Activated naive CD8-positive, alpha-beta T cell treated with anti-CD3 and anti-CD28 coated beads, Interleukin-2, amount 50 U/mL, for 24 hours (primary cell): Measurements from ENCODE around the gene FLACC1.
A peak's percentile ranks its signal among the peaks of the same experiment; 100 is the strongest.

Experiments
- ATAC-seq: fragments of 150-1000 bp; cut with Tn5 transposase; one replicate; pipeline ENCODE4 v1.10.0; 2021
- DNase-seq: peaks from one replicate; pipeline ENCODE4 v3.0.0; 2021
- H3K27ac Mint-ChIP-seq: one replicate; pipeline ENCODE4 v1.8.0; 2021; ENCODE audit warnings: mild to moderate bottlenecking, mixed read lengths
- H3K27me3 Mint-ChIP-seq: one replicate; pipeline ENCODE4 v1.8.0; 2021; ENCODE audit warnings: mixed read lengths
- H3K36me3 Mint-ChIP-seq: one replicate; pipeline ENCODE4 v1.8.0; 2021; ENCODE audit warnings: low read depth, mixed read lengths
- H3K4me1 Mint-ChIP-seq: one replicate; pipeline ENCODE4 v1.8.0; 2021; ENCODE audit warnings: mixed read lengths
- H3K4me3 Mint-ChIP-seq: one replicate; pipeline ENCODE4 v1.8.0; 2021; ENCODE audit warnings: mild to moderate bottlenecking, moderate library complexity, mixed read lengths
- H3K9me3 Mint-ChIP-seq: one replicate; pipeline ENCODE4 v1.8.0; 2021; ENCODE audit warnings: mixed read lengths

FLACC1 gene

GRCh38 chr2:201363857-201364560 is 6.9 kb upstream of the FLACC1 start:
- Mint-ChIP-seq H3K27ac (no peak overlapping the region), H3K9me3 (peaks cover 14% of the 10 kb centered on the region), H3K36me3 (peaks cover 29% of the 10 kb centered on the region), H3K27me3 (no peaks in the 10 kb centered on the region), H3K4me3 (no peak overlapping the region), H3K4me1 (peaks cover 21% of the 10 kb centered on the region)
- DNase-seq (peak; percentile 20), ATAC-seq (peak; percentile 92)

GRCh38 chr2:201362396-201362795 is 5.3 kb upstream of the FLACC1 start:
- peaks cover 17% of the 10 kb centered on the region for H3K36me3 Mint-ChIP-seq

GRCh38 chr2:201361078-201361733 is 4.1 kb upstream of the FLACC1 start:
- no peak overlapping the region for H3K4me3 Mint-ChIP-seq
- no peaks in the 10 kb centered on the region for H3K9me3 Mint-ChIP-seq
- no peak overlapping the region for H3K27ac Mint-ChIP-seq
- peaks cover 9% of the 10 kb centered on the region for H3K36me3 Mint-ChIP-seq
- ATAC-seq: no peak
- DNase-seq: no peak
- H3K4me1 Mint-ChIP-seq: peaks cover 26% of the 10 kb centered on the region
- no peaks in the 10 kb centered on the region for H3K27me3 Mint-ChIP-seq

More at GRCh38 chr2:201362396-201362795, 5.3 kb upstream of the FLACC1 start:
- ATAC-seq: no peak
- DNase-seq: no peak
- H3K4me1 Mint-ChIP-seq: peaks cover 26% of the 10 kb centered on the region
- H3K9me3 Mint-ChIP-seq: peaks cover 10% of the 10 kb centered on the region
- H3K27me3 Mint-ChIP-seq: no peaks in the 10 kb centered on the region
- H3K27ac Mint-ChIP-seq: no peak overlapping the region
- no peak overlapping the region for H3K4me3 Mint-ChIP-seq

- Mint-ChIP-seq H3K4me1 (peaks cover 26% of the 10 kb centered on the region), H3K27ac (no peak overlapping the region), H3K9me3 (no peaks in the 10 kb centered on the region), H3K27me3 (no peaks in the 10 kb centered on the region), H3K4me3 (no peak overlapping the region), H3K36me3 (peaks cover 6% of the 10 kb centered on the region)
- ATAC-seq (no peak), DNase-seq (no peak)
Measured at GRCh38 chr2:201360256-201360655, 3.1 kb upstream of the FLACC1 start.

- Mint-ChIP-seq H3K4me3 (no peak overlapping the region), H3K27ac (no peak overlapping the region), H3K27me3 (no peaks in the 10 kb centered on the region), H3K4me1 (peaks cover 23% of the 10 kb centered on the region), H3K9me3 (no peaks in the 10 kb centered on the region), H3K36me3 (peaks cover 3% of the 10 kb centered on the region)
- ATAC-seq (peak; percentile 87), DNase-seq (peak; percentile 48)
Measured at GRCh38 chr2:201358684-201359083, 1.5 kb upstream of the FLACC1 start.

GRCh38 chr2:201353116-201353515 is 4.0 kb downstream of the FLACC1 start:
- H3K4me1 Mint-ChIP-seq: no peaks in the 10 kb centered on the region
- DNase-seq (no peak), ATAC-seq (no peak)
- no peak overlapping the region for H3K27ac Mint-ChIP-seq
- H3K36me3 Mint-ChIP-seq: no peaks in the 10 kb centered on the region
- no peaks in the 10 kb centered on the region for H3K27me3 Mint-ChIP-seq
- no peaks in the 10 kb centered on the region for H3K9me3 Mint-ChIP-seq
- H3K4me3 Mint-ChIP-seq: no peak overlapping the region

GRCh38 chr2:201350879-201351278 is 6.3 kb downstream of the FLACC1 start:
- Mint-ChIP-seq H3K9me3 (no peaks in the 10 kb centered on the region), H3K4me3 (no peak overlapping the region), H3K4me1 (no peaks in the 10 kb centered on the region), H3K27ac (no peak overlapping the region), H3K36me3 (no peaks in the 10 kb centered on the region), H3K27me3 (no peaks in the 10 kb centered on the region)
- DNase-seq (no peak), ATAC-seq (no peak)

GRCh38 chr2:201349601-201350000 is 7.5 kb downstream of the FLACC1 start:
- Mint-ChIP-seq H3K9me3 (no peaks in the 10 kb centered on the region), H3K4me3 (no peak overlapping the region), H3K4me1 (no peaks in the 10 kb centered on the region), H3K27ac (no peak overlapping the region), H3K27me3 (no peaks in the 10 kb centered on the region), H3K36me3 (peaks cover 3% of the 10 kb centered on the region)
- DNase-seq (no peak), ATAC-seq (no peak)

GRCh38 chr2:201348758-201349157 is 8.4 kb downstream of the FLACC1 start:
- no peak for ATAC-seq
- Mint-ChIP-seq H3K27ac (no peak overlapping the region), H3K4me3 (no peak overlapping the region), H3K36me3 (peaks cover 3% of the 10 kb centered on the region), H3K9me3 (no peaks in the 10 kb centered on the region), H3K4me1 (no peaks in the 10 kb centered on the region), H3K27me3 (no peaks in the 10 kb centered on the region)
- DNase-seq: no peak

- no peak overlapping the region for H3K27ac Mint-ChIP-seq
- no peak overlapping the region for H3K4me3 Mint-ChIP-seq
- H3K36me3 Mint-ChIP-seq: peaks cover 15% of the 10 kb centered on the region
- no peaks in the 10 kb centered on the region for H3K27me3 Mint-ChIP-seq
- ATAC-seq (no peak), DNase-seq (no peak)
- H3K9me3 Mint-ChIP-seq: no peaks in the 10 kb centered on the region
- no peaks in the 10 kb centered on the region for H3K4me1 Mint-ChIP-seq
Measured at GRCh38 chr2:201347138-201347537, 10.0 kb downstream of the FLACC1 start.

- H3K4me3 Mint-ChIP-seq: no peak overlapping the region
- no peaks in the 10 kb centered on the region for H3K4me1 Mint-ChIP-seq
- no peak for DNase-seq
- H3K27me3 Mint-ChIP-seq: no peaks in the 10 kb centered on the region
- H3K9me3 Mint-ChIP-seq: no peaks in the 10 kb centered on the region
- ATAC-seq: no peak
- H3K27ac Mint-ChIP-seq: no peak overlapping the region
- H3K36me3 Mint-ChIP-seq: peaks cover 19% of the 10 kb centered on the region
Measured at GRCh38 chr2:201345625-201346213, 11.4 kb downstream of the FLACC1 start.

- no peak overlapping the region for H3K27ac Mint-ChIP-seq
- H3K4me1 Mint-ChIP-seq: no peaks in the 10 kb centered on the region
- H3K36me3 Mint-ChIP-seq: peaks cover 24% of the 10 kb centered on the region
- ATAC-seq (no peak), DNase-seq (no peak)
- H3K4me3 Mint-ChIP-seq: no peak overlapping the region
- no peaks in the 10 kb centered on the region for H3K9me3 Mint-ChIP-seq
- no peaks in the 10 kb centered on the region for H3K27me3 Mint-ChIP-seq
Measured at GRCh38 chr2:201344663-201345366, 12.3 kb downstream of the FLACC1 start.

- Mint-ChIP-seq H3K4me3 (no peak overlapping the region), H3K36me3 (peaks cover 25% of the 10 kb centered on the region), H3K27me3 (no peaks in the 10 kb centered on the region), H3K4me1 (no peaks in the 10 kb centered on the region), H3K27ac (no peak overlapping the region), H3K9me3 (peaks cover 5% of the 10 kb centered on the region)
- DNase-seq (no peak), ATAC-seq (no peak)
Measured at GRCh38 chr2:201343559-201343958, 13.6 kb downstream of the FLACC1 start.

- DNase-seq (no peak), ATAC-seq (no peak)
- Mint-ChIP-seq H3K27me3 (no peaks in the 10 kb centered on the region), H3K27ac (no peak overlapping the region), H3K36me3 (peaks cover 27% of the 10 kb centered on the region), H3K4me1 (no peaks in the 10 kb centered on the region), H3K4me3 (no peak overlapping the region), H3K9me3 (peaks cover 5% of the 10 kb centered on the region)
Measured at GRCh38 chr2:201342923-201343322, 14.2 kb downstream of the FLACC1 start.

GRCh38 chr2:201329409-201329808 is 27.7 kb downstream of the FLACC1 start:
- H3K4me1 Mint-ChIP-seq: peaks cover 3% of the 10 kb centered on the region
- H3K27me3 Mint-ChIP-seq: no peaks in the 10 kb centered on the region
- DNase-seq: no peak
- H3K9me3 Mint-ChIP-seq: peaks cover 27% of the 10 kb centered on the region
- peaks cover 13% of the 10 kb centered on the region for H3K36me3 Mint-ChIP-seq
- H3K27ac Mint-ChIP-seq: no peak overlapping the region
- no peak overlapping the region for H3K4me3 Mint-ChIP-seq
- no peak for ATAC-seq
